ENCODE results near the gene ANKHD1. TPM values are rescaled to one million over a fixed set of nuclear protein-coding genes. Genes with fewer than 3 reads are reported as not detected.
A peak's percentile ranks its signal among the peaks of the same experiment; 100 is the strongest.

The ANKHD1 gene
- total and polyA plus RNA-seq, 8 donors: 104 to 148 (median 136) TPM

GRCh38 chr5:140565780-140566095 is 164.1 kb downstream of the ANKHD1 start:
- no peak for TF ChIP-seq CTCF (IDR thresholded peaks at IDR 0.05)
- ATAC-seq: peak; percentile 45
- Histone ChIP-seq H3K27me3 (no peaks in the 10 kb centered on the region), H3K4me3 (peak overlapping the region in 1 of 2 donors; percentile 66), H3K27ac (peak overlapping the region in 1 of 2 donors; percentile 96), H3K36me3 (peaks cover 0 to 29% of the 10 kb centered on the region in 2 donors), H3K9me3 (no peaks in the 10 kb centered on the region), H3K4me1 (peaks cover 25 to 74% of the 10 kb centered on the region in 2 donors)
- intact Hi-C loops (cut with DNase I): no loop called here
- DNase-seq: peak in 1 of 4 donors; percentile 71

GRCh38 chr5:140566665-140567064 is 165.0 kb downstream of the ANKHD1 start:
- Histone ChIP-seq H3K9me3 (no peaks in the 10 kb centered on the region), H3K4me3 (no peak overlapping the region), H3K36me3 (peaks cover 0 to 29% of the 10 kb centered on the region in 2 donors), H3K27ac (no peak overlapping the region), H3K4me1 (peaks cover 25 to 73% of the 10 kb centered on the region in 2 donors), H3K27me3 (no peaks in the 10 kb centered on the region)
- ATAC-seq (no peak), DNase-seq (no peak)
- intact Hi-C loops (cut with DNase I): no loop called here
- no peak for TF ChIP-seq CTCF (IDR thresholded peaks at IDR 0.05)

GRCh38 chr5:140567136-140567818 is 165.6 kb downstream of the ANKHD1 start:
- no peak for ATAC-seq
- no peak overlapping the region for H3K27ac ChIP-seq
- intact Hi-C loops (cut with DNase I): no loop called here
- TF ChIP-seq CTCF (IDR thresholded peaks at IDR 0.05): no peak
- no peaks in the 10 kb centered on the region for H3K27me3 ChIP-seq
- peaks cover 25 to 70% of the 10 kb centered on the region in 2 donors for H3K4me1 ChIP-seq
- H3K4me3 ChIP-seq: no peak overlapping the region
- DNase-seq: no peak
- H3K36me3 ChIP-seq: peaks cover 0 to 29% of the 10 kb centered on the region in 2 donors
- no peaks in the 10 kb centered on the region for H3K9me3 ChIP-seq

- H3K27ac ChIP-seq: no peak overlapping the region
These were observed 166.2 kb downstream of the ANKHD1 start for GRCh38 chr5:140567871-140568270.

More at GRCh38 chr5:140567871-140568270, 166.2 kb downstream of the ANKHD1 start:
- DNase-seq: no peak
- H3K4me1 ChIP-seq: peaks cover 25 to 64% of the 10 kb centered on the region in 2 donors
- no peaks in the 10 kb centered on the region for H3K9me3 ChIP-seq
- H3K27me3 ChIP-seq: no peaks in the 10 kb centered on the region
- intact Hi-C loops (cut with DNase I): no loop called here
- peaks cover 0 to 29% of the 10 kb centered on the region in 2 donors for H3K36me3 ChIP-seq
- ATAC-seq: no peak
- TF ChIP-seq CTCF (IDR thresholded peaks at IDR 0.05): no peak
- H3K4me3 ChIP-seq: no peak overlapping the region

All from left lung (tissue), 10 donors.